SK-N-SH (cell line): ENCODE data around the gene TMED6. TPM values are rescaled to one million over a fixed set of nuclear protein-coding genes. Genes with fewer than 3 reads are reported as not detected.
"Not testable (repeated sequence)": the region's sequence is repeated elsewhere in the genome, so short reads cannot be mapped to it uniquely, and the experiment has no call there.

Experiments
- CTCF ChIA-PET: fragments of 300-600, 350-600 bp; formaldehyde crosslinking; extraction: SDS; loops from one replicate; lab custom pipeline; 2021; lab: Yijun Ruan, JAX
- POLR2A ChIA-PET: fragments of 350-600 bp; sonication (Branson Sonifier 250); formaldehyde crosslinking; extraction: SDS; loops from one replicate; lab custom pipeline; 2020; ENCODE audit warnings: antibody characterized with exemption, inconsistent platforms; lab: Yijun Ruan, JAX
- DNase-seq: peaks from one replicate; pipeline ENCODE4 v3.0.0; 2012
- H2AFZ ChIP-seq: fragments of 200-600 bp; sonication (generic); 2 replicates; pipeline ENCODE4 v1.8.1; 2016; ENCODE audit warnings: antibody characterized with exemption, mild to moderate bottlenecking, low read depth
- H3F3A ChIP-seq: fragments of 200-600 bp; sonication (generic); replicated peaks from 2 replicates; pipeline ENCODE3; 2016; ENCODE audit warnings: antibody characterized with exemption, mild to moderate bottlenecking; ENCODE audit not compliant: insufficient read depth
- H3K27ac ChIP-seq, 2 experiments: fragments of 200-500 bp in 1 of 2; fragments of 200-600 bp in 1 of 2; sonication (Bioruptor generic) in 1 of 2; sonication (generic), shearing (Covaris generic) in 1 of 2; 2 replicates each; pipeline versions ENCODE4 v1.5.1 to v1.6.1; 2014 to 2016; ENCODE audit warnings: low read depth in 2 of 2, inconsistent platforms in 1 of 2, low read length in 1 of 2, mild to moderate bottlenecking in 1 of 2, mixed read lengths in 1 of 2
- H3K27me3 ChIP-seq: fragments of 200-600 bp; sonication (generic), shearing (Covaris generic); 2 replicates; pipeline ENCODE4 v1.6.1; 2016; ENCODE audit warnings: mixed run types; ENCODE audit not compliant: insufficient read depth
- H3K36me3 ChIP-seq, 2 experiments: fragments of 200-500 bp in 1 of 2; fragments of 200-600 bp in 1 of 2; sonication (Bioruptor generic) in 1 of 2; sonication (generic) in 1 of 2; replicated peaks in 1 of 2; 2 replicates each; pipeline versions ENCODE3 to v1.5.1; 2014 to 2016; ENCODE audit warnings: low read length in 1 of 2, mild to moderate bottlenecking in 1 of 2; ENCODE audit not compliant: insufficient read depth in 2 of 2, control insufficient read depth in 1 of 2
- H3K4me1 ChIP-seq, 2 experiments: fragments of 200-500 bp in 1 of 2; fragments of 200-600 bp in 1 of 2; sonication (Bioruptor generic) in 1 of 2; sonication (generic), shearing (Covaris generic) in 1 of 2; 2 replicates each; pipeline versions ENCODE4 v1.5.1 to v1.6.1; 2014 to 2016; ENCODE audit warnings: low read depth in 1 of 2, low read length in 1 of 2, mixed run types in 1 of 2; ENCODE audit not compliant: insufficient read depth in 2 of 2, control insufficient read depth in 1 of 2
- H3K4me2 ChIP-seq: fragments of 200-600 bp; sonication (generic), shearing (Covaris generic); 2 replicates; pipeline ENCODE4 v1.6.1; 2017; ENCODE audit warnings: mixed run types
- H3K4me3 ChIP-seq, 2 experiments: fragments of 200-500 bp in 1 of 2; fragments of 200-600 bp in 1 of 2; sonication (Bioruptor generic) in 1 of 2; sonication (generic), shearing (Covaris generic) in 1 of 2; 2 replicates each; pipeline versions ENCODE4 v1.5.1 to v1.8.1; 2014 to 2016; ENCODE audit warnings: low read depth in 2 of 2, inconsistent platforms in 1 of 2, low read length in 1 of 2, mild to moderate bottlenecking in 1 of 2, mixed read lengths in 1 of 2, moderate library complexity in 1 of 2
- H3K79me2 ChIP-seq: fragments of 200-600 bp; sonication (generic); 2 replicates; pipeline ENCODE4 v1.8.1; 2017; ENCODE audit warnings: mild to moderate bottlenecking; ENCODE audit not compliant: insufficient read depth
- H3K9ac ChIP-seq: fragments of 200-600 bp; sonication (generic); 2 replicates; pipeline ENCODE4 v1.6.1; 2017; ENCODE audit warnings: mixed run types
- H3K9me2 ChIP-seq: fragments of 200-600 bp; sonication (generic); 2 replicates; pipeline ENCODE4 v1.6.1; 2017; ENCODE audit warnings: mixed run types
- H3K9me3 ChIP-seq: fragments of 200-600 bp; sonication (generic); 2 replicates; pipeline ENCODE4 v1.6.1; 2017; ENCODE audit warnings: mixed run types, mild to moderate bottlenecking, moderate library complexity
- H4K20me1 ChIP-seq: fragments of 200-600 bp; sonication (generic); 2 replicates; pipeline ENCODE4 v1.6.1; 2017; ENCODE audit warnings: mild to moderate bottlenecking, mixed run types; ENCODE audit not compliant: insufficient read depth
- CHD2 ChIP-seq: fragments of 150-350 bp; IDR thresholded peaks from 2 replicates; pipeline ENCODE4 v1.6.1; 2018; ENCODE audit warnings: low read length; ENCODE audit not compliant: partially characterized antibody
- EP300 ChIP-seq, 2 experiments: IDR thresholded peaks; 2 replicates each; pipeline versions ENCODE4 v1.4.0 to v1.6.1; 2012; ENCODE audit warnings: borderline replicate concordance in 1 of 2, low read depth in 1 of 2, low read length in 1 of 2
- FOXJ3 ChIP-seq: sonication (generic); formaldehyde crosslinking; IDR thresholded peaks from 2 replicates; pipeline ENCODE4 v1.5.1; 2020; ENCODE audit warnings: mild to moderate bottlenecking, missing genetic modification reagents
- GABPA ChIP-seq: IDR thresholded peaks from 2 replicates; pipeline ENCODE4 v1.4.0; 2012; ENCODE audit warnings: low read depth, mild to moderate bottlenecking
- MXI1 ChIP-seq: IDR thresholded peaks from 2 replicates; pipeline ENCODE4 v1.6.1; 2012; ENCODE audit warnings: mild to moderate bottlenecking, low read depth, low read length, improper control_type of control experiment
- POLR2AphosphoS5 ChIP-seq: IDR thresholded peaks from 2 replicates; pipeline ENCODE4 v1.6.1; 2012; ENCODE audit warnings: low read depth, low read length
- RXRA ChIP-seq: IDR thresholded peaks from 2 replicates; pipeline ENCODE4 v1.4.0; 2012; ENCODE audit warnings: low read depth, mild to moderate bottlenecking, borderline replicate concordance
- SMC3 ChIP-seq: IDR thresholded peaks from 2 replicates; pipeline ENCODE4 v1.6.1; 2012; ENCODE audit warnings: low read depth, low read length, improper control_type of control experiment
- TAF1 ChIP-seq: IDR thresholded peaks from 2 replicates; pipeline ENCODE4 v1.6.1; 2012; ENCODE audit warnings: low read depth, mild to moderate bottlenecking, low read length, moderate library complexity, borderline replicate concordance
- YY1 ChIP-seq: IDR thresholded peaks from 2 replicates; pipeline ENCODE4 v1.4.0; 2012; ENCODE audit warnings: low read depth, mild to moderate bottlenecking
- WGBS: methylation state at CpG from one replicate; pipeline ENCODE4 v1.1.6; 2017; ENCODE audit warnings: low lambda C conversion rate; 5-methylcytosine and 5-hydroxymethylcytosine counted together
- polyA plus RNA-seq, 3 experiments: library from polyadenylated mRNA; depleted of rRNA; stranded (reverse); fragments of >200 nt; gene quantifications; 2 replicates each; pipeline ENCODE4 v1.2.3, GENCODE V29; 2012
- TF ChIP-seq, protein P1 (sequence below): IDR thresholded peaks from 2 replicates; pipeline ENCODE4 v1.4.0; 2012; ENCODE audit warnings: low read depth, borderline replicate concordance
- TF ChIP-seq, protein P2 (sequence below): IDR thresholded peaks from 2 replicates; pipeline ENCODE4 v1.4.0; 2012; ENCODE audit warnings: low read depth, borderline replicate concordance
- TF ChIP-seq, protein P3 (sequence below): fragments of 150-350 bp; IDR thresholded peaks from 2 replicates; pipeline ENCODE4 v1.6.1; 2016; ENCODE audit warnings: mild to moderate bottlenecking, low read depth, low read length
- TF ChIP-seq, protein P4 (sequence below): fragments of 200-600 bp; sonication (generic); IDR thresholded peaks from 2 replicates; pipeline ENCODE4 v1.6.1; 2017; ENCODE audit warnings: antibody characterized with exemption, mild to moderate bottlenecking, moderate library complexity

Gene TMED6
- polyA plus RNA-seq, 1 of the 3 experiments (the other 2 are of a cell fraction) = not detected

DNA sequence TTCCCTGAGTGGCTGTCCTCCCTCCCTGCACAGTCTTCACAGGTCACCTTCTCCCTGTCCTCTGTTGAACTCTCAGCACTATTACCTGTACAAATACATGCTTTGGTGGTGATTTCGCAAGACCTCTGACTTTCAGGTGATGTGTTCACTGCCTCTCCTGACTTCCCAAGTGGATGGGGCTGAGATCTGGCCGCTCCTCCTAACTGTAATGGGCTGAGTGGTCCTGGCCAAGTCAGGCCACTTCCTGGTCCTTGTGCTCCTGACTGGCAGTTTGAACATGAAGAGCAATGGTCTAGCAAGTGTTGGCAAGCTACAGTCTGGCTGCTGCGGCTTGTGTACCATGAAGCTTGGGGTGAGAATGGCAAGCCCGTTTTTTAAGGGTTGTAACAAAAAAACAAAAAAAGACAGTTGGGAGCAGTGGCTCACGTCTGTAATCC lies 11.7 kb upstream of the TMED6 start:
- no peak overlapping the region for H2AFZ ChIP-seq
- no peaks in the 10 kb centered on the region for H3K79me2 ChIP-seq
- no peaks in the 10 kb centered on the region for H3K9me2 ChIP-seq
- H3K9ac ChIP-seq = no peak overlapping the region
- no peaks in the 10 kb centered on the region for H3K4me1 ChIP-seq
- TF ChIP-seq RXRA = no peak
- TF ChIP-seq CHD2 = no peak
- no peak for TF ChIP-seq EP300 (IDR thresholded peaks at IDR 0.05; ENCODE audit: borderline replicate concordance in 1 of 2, low read depth in 1 of 2, low read length in 1 of 2)
- TF ChIP-seq POLR2AphosphoS5 = no peak
- TF ChIP-seq YY1 = no peak
- CTCF ChIA-PET = interaction anchor here (0.9 kb wide), 1 partner anchor 32 kb away, joined by 3 read pairs; no protein-coding TSS in a partner anchor
- peaks cover 11% of the 10 kb centered on the region for H3F3A ChIP-seq
- no peak overlapping the region for H3K27ac ChIP-seq
- POLR2A ChIA-PET = no interaction called here
- H3K36me3 ChIP-seq = peaks cover 27 to 32% of the 10 kb centered on the region in 2 experiments
- DNase-seq = no peak
- H3K4me3 ChIP-seq = no peak overlapping the region
- no peaks in the 10 kb centered on the region for H3K9me3 ChIP-seq
- WGBS = 89% methylated on average over 4 of the region's 5 CpGs
- H3K27me3 ChIP-seq = no peaks in the 10 kb centered on the region
- H4K20me1 ChIP-seq = no peaks in the 10 kb centered on the region
- H3K4me2 ChIP-seq = no peak overlapping the region

DNA sequence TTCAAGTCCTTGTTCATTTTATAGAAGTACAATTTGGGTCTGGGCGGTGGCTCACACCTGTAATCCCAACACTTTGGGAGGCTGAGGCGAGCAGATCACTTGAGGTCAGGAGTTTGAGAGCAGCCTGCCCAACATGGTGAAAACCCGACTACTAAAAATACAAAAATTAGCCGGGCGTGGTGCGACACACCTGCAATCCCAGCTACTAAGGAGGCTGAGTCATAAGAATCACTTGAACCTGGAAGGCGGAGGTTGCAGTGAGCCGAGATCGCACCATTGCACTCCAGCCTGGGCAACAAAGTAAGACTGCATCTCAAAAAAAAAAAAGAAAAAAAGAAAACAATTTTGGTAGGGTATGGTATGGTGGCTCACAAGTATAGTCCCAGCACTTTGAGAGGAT lies 8.5 kb upstream of the TMED6 start:
- not testable (repeated sequence) for H2AFZ ChIP-seq

DNA sequence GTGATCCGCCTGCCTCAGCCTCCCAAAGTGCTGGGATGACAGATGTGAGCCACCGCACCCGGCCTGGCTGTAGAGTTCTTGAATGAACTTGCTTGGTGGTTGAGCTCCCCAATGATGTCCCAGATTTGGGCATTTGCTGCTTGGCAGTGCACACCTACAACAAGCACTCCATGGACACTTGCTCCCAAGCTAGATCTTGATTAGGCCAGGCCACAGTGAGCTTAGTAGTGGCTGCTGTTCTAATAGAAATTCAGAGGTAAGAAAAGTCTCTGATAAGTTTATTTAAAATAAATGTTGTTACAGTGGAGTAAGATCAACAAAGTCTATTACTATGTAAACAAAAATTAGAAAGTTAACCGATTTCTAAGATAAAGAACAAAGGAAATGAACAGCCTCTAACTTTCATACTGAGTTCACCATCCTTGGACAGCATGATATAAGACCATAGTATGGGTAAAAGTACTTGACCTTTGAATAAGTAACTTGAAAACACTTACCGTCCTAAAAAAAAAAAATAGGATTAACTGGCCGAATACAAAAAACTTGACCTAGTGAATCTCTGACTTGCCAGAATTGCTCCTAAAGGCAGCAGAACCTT lies 951 bp downstream of the TMED6 start:
- no peak overlapping the region for H3K4me2 ChIP-seq
- peaks cover 0 to 2% of the 10 kb centered on the region in 2 experiments; a peak in 1 of 4 replicates for H3K4me1 ChIP-seq
- no peaks in the 10 kb centered on the region for H3K9me2 ChIP-seq
- peaks cover 12% of the 10 kb centered on the region for H3F3A ChIP-seq
- H3K4me3 ChIP-seq = no peak overlapping the region
- no peak overlapping the region for H2AFZ ChIP-seq
- H3K36me3 ChIP-seq = peaks cover 2 to 7% of the 10 kb centered on the region in 2 experiments
- CTCF ChIA-PET = no interaction called here
- H3K79me2 ChIP-seq = no peaks in the 10 kb centered on the region
- WGBS = 95% methylated on average over 6 of the region's 6 CpGs
- no peaks in the 10 kb centered on the region for H3K27me3 ChIP-seq
- POLR2A ChIA-PET = interaction anchor here (0.7 kb wide), 1 partner anchor 10 kb away, joined by 3 read pairs; no protein-coding TSS in a partner anchor
- no peak for DNase-seq
- H4K20me1 ChIP-seq = no peaks in the 10 kb centered on the region
- no peaks in the 10 kb centered on the region for H3K9me3 ChIP-seq
- no peak overlapping the region for H3K27ac ChIP-seq
- H3K9ac ChIP-seq = no peak overlapping the region
- TF ChIP-seq, protein P1, sequence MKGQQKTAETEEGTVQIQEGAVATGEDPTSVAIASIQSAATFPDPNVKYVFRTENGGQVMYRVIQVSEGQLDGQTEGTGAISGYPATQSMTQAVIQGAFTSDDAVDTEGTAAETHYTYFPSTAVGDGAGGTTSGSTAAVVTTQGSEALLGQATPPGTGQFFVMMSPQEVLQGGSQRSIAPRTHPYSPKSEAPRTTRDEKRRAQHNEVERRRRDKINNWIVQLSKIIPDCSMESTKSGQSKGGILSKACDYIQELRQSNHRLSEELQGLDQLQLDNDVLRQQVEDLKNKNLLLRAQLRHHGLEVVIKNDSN = no peak
- TF ChIP-seq, protein P2, sequence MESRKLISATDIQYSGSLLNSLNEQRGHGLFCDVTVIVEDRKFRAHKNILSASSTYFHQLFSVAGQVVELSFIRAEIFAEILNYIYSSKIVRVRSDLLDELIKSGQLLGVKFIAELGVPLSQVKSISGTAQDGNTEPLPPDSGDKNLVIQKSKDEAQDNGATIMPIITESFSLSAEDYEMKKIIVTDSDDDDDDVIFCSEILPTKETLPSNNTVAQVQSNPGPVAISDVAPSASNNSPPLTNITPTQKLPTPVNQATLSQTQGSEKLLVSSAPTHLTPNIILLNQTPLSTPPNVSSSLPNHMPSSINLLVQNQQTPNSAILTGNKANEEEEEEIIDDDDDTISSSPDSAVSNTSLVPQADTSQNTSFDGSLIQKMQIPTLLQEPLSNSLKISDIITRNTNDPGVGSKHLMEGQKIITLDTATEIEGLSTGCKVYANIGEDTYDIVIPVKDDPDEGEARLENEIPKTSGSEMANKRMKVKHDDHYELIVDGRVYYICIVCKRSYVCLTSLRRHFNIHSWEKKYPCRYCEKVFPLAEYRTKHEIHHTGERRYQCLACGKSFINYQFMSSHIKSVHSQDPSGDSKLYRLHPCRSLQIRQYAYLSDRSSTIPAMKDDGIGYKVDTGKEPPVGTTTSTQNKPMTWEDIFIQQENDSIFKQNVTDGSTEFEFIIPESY = no peak
- TF ChIP-seq RXRA (no peak), TAF1 (no peak), GABPA (no peak), MXI1 (no peak), FOXJ3 (CRISPR knock-in tag) (no peak), SMC3 (no peak)
- TF ChIP-seq, protein P3, sequence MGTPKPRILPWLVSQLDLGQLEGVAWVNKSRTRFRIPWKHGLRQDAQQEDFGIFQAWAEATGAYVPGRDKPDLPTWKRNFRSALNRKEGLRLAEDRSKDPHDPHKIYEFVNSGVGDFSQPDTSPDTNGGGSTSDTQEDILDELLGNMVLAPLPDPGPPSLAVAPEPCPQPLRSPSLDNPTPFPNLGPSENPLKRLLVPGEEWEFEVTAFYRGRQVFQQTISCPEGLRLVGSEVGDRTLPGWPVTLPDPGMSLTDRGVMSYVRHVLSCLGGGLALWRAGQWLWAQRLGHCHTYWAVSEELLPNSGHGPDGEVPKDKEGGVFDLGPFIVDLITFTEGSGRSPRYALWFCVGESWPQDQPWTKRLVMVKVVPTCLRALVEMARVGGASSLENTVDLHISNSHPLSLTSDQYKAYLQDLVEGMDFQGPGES = no peak
- TF ChIP-seq, protein P4, sequence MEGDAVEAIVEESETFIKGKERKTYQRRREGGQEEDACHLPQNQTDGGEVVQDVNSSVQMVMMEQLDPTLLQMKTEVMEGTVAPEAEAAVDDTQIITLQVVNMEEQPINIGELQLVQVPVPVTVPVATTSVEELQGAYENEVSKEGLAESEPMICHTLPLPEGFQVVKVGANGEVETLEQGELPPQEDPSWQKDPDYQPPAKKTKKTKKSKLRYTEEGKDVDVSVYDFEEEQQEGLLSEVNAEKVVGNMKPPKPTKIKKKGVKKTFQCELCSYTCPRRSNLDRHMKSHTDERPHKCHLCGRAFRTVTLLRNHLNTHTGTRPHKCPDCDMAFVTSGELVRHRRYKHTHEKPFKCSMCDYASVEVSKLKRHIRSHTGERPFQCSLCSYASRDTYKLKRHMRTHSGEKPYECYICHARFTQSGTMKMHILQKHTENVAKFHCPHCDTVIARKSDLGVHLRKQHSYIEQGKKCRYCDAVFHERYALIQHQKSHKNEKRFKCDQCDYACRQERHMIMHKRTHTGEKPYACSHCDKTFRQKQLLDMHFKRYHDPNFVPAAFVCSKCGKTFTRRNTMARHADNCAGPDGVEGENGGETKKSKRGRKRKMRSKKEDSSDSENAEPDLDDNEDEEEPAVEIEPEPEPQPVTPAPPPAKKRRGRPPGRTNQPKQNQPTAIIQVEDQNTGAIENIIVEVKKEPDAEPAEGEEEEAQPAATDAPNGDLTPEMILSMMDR = no peak

More for the DNA sequence above, 8.5 kb upstream of the TMED6 start:
- 96% methylated on average over 9 of the region's 9 CpGs for whole genome bisulfite sequencing
- H3K4me2 ChIP-seq, H3K9me3 ChIP-seq, POLR2A ChIA-PET, CTCF ChIA-PET, H3K27me3 ChIP-seq, H3K4me3 ChIP-seq, H4K20me1 ChIP-seq, H3K4me1 ChIP-seq, H3K9ac ChIP-seq, DNase-seq, H3K79me2 ChIP-seq, H3K27ac ChIP-seq, H3K9me2 ChIP-seq: not testable (repeated sequence)
- peaks cover 16 to 20% of the 10 kb centered on the region in 2 experiments for H3K36me3 ChIP-seq
- H3F3A ChIP-seq = peaks cover 13% of the 10 kb centered on the region
